NCI-H748 (cell line): Measurements from ENCODE around the gene MST1.

Source experiments
- DNase-seq: peaks from one replicate; lab custom pipeline; 2025; ENCODE audit not compliant: unreplicated experiment; lab: John Stamatoyannopoulos, UW

Gene MST1

DNA sequence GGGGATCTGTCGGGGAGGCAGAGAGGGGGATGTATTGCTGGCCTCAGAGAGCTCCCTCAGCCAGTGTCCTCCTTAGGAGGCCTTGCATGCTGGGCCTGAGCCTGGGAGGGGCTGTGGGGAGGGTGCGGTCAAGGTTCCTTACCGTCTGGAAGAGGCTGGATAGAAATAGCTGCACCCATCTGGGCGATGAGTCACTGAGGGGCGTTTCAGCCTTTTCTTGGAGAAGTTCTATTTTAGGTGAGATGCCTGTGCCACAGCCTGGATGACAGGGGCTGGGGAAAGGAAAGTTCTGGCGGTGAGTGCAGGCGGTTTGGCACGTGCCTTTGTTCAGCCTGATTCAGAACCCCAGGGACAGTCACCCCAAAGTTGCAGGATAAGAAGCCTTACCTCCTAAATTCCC lies 50.8 kb downstream of the MST1 start:
- no peak for DNase-seq

DNA sequence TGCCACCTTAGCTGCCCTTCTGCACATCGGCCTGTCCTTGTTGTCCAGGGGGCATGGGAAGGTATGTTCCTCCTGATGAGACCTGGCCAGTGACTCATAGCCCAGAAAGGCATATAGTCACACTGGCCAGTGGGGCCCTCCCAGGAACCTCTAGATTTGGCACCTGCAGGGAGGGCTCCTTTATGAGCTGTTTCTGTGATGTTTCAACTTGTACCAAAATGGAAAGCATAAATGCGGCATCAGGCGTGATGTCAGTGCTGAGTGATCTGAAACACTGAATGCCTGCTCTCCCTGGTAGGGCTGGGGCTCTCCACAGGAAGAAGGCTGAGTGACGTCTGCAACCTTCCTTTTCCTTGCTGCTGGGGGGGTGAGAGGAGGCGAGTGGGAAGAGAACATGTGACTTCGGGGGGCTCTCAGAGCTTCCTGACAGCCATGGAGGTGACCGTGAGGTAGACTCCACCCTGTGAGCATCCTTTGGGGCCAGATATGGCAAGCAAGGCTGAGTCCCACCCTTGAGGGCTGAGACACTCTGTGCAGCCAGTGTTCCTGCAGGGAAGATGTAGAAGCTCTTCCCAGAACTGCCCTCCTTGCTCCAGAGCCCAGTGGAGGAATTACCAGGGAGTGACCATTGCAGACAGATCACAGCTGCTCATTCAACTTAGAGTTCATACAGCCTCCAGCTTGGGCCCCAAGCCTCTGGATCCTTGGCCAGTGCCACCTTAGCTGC lies 52.2 kb downstream of the MST1 start:
- no peak for DNase-seq

DNA sequence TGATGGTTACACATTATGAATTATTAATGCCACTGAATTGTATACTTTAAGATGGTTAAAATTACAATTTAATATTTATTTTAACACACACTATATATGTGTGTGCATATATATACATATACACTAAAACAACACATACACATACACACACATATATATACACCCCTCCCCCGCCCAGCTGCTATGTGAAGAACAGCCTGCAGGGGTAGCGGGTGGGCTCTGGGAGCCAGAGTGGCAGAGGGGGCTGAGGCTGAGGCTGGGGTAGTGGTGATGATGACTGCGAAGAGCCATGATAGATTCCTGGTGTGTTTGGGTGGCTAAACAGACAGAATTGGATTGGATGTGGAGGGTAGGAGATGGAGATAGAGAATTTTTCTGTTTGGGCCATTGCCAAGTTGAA lies 54.5 kb downstream of the MST1 start:
- no peak for DNase-seq
